HepG2 (cell line): Measurements from ENCODE around the gene NGFR. TPM values are rescaled to one million over a fixed set of nuclear protein-coding genes. Genes with fewer than 3 reads are reported as not detected.

Experiments used
- ATAC-seq: fragments of 200-7000 bp; cut with Tn5 transposase; 3 replicates; pipeline ENCODE4 v1.9.1; 2020; ENCODE audit warnings: mild to moderate bottlenecking, moderate library complexity
- BruUV-seq: library from RNA; stranded (reverse); fragments of 400-500 nt; replicated peaks from 2 replicates; lab custom pipeline; 2021; lab: Mats Ljungman, UMichigan
- CTCF ChIA-PET: fragments of 300-600 bp; formaldehyde crosslinking; extraction: SDS; loops from one replicate; lab custom pipeline; 2021; ENCODE audit warnings: low total read pairs, inconsistent platforms, low intra/inter-chr PET ratio; lab: Yijun Ruan, JAX
- POLR2A ChIA-PET: fragments of 350-600 bp; sonication (Branson Sonifier 250); formaldehyde crosslinking; loops from one replicate; lab custom pipeline; 2020; ENCODE audit warnings: antibody characterized with exemption, inconsistent platforms; lab: Yijun Ruan, JAX
- DNase-seq: peaks from one replicate; pipeline ENCODE4 v3.0.0-alpha.2; 2015; ENCODE audit warnings: low spot score
- FAIRE-seq: peaks from 3 replicates; lab custom pipeline; 2011; peaks lifted over from hg19 to GRCh38; lab: Jason Lieb, UNC
- H2AFZ ChIP-seq: one replicate; pipeline ENCODE4 v1.6.1; 2011; ENCODE audit warnings: low read length, inconsistent platforms
- H3K27ac ChIP-seq: fragments of 300-600 bp; 3 replicates; pipeline ENCODE4 v1.8.0; 2011; ENCODE audit warnings: mixed run types, mild to moderate bottlenecking, mixed read lengths, low read length, inconsistent platforms; ENCODE audit not compliant: insufficient read depth; ENCODE audit errors: extremely low read length
- H3K27me3 ChIP-seq, 2 experiments: fragments of 200-600 bp in 1 of 2; 2 replicates in 1 of 2; 3 replicates in 1 of 2; pipeline versions ENCODE4 v1.6.0 to v1.8.0; 2011; ENCODE audit warnings: low read length in 2 of 2, mild to moderate bottlenecking in 2 of 2, moderate library complexity in 2 of 2, inconsistent platforms in 1 of 2; ENCODE audit not compliant: insufficient read depth in 2 of 2, control insufficient read depth in 1 of 2
- H3K36me3 ChIP-seq, 2 experiments: fragments of 200-600 bp in 1 of 2; replicated peaks in 1 of 2; 2 replicates in 1 of 2; 3 replicates in 1 of 2; pipeline versions ENCODE4 v1.5.1 to v1.8.0; 2011; ENCODE audit warnings: low read length in 2 of 2, inconsistent platforms in 1 of 2; ENCODE audit not compliant: insufficient read depth in 2 of 2, control insufficient read depth in 1 of 2
- H3K4me1 ChIP-seq: 2 replicates; pipeline ENCODE4 v1.5.1; 2012; ENCODE audit warnings: low read length, inconsistent platforms; ENCODE audit not compliant: insufficient read depth
- H3K4me2 ChIP-seq: 2 replicates; pipeline ENCODE4 v1.6.0; 2011; ENCODE audit warnings: low read depth, low read length, inconsistent platforms
- H3K4me3 ChIP-seq, 3 experiments: fragments of 200-600 bp in 1 of 3; sonication (generic), shearing (Covaris generic) in 1 of 3; replicated peaks in 1 of 3; 2 replicates each; pipeline ENCODE4 v1.5.1; 2011 to 2016; ENCODE audit warnings: low read length in 3 of 3, inconsistent platforms in 2 of 3, low read depth in 2 of 3, mild to moderate bottlenecking in 2 of 3, control low read depth in 1 of 3, mixed read lengths in 1 of 3; ENCODE audit not compliant: insufficient read depth in 1 of 3
- H3K79me2 ChIP-seq: one replicate; pipeline ENCODE4 v1.6.1; 2011; ENCODE audit warnings: low read length, inconsistent platforms; ENCODE audit not compliant: insufficient read depth
- H3K9ac ChIP-seq: 2 replicates; pipeline ENCODE4 v1.6.0; 2011; ENCODE audit warnings: mild to moderate bottlenecking, low read depth, low read length, inconsistent platforms; ENCODE audit not compliant: insufficient read depth
- H3K9me3 ChIP-seq: 2 replicates; pipeline ENCODE4 v1.5.1; 2012; ENCODE audit warnings: mild to moderate bottlenecking, low read length
- H4K20me1 ChIP-seq: 2 replicates; pipeline ENCODE4 v1.6.0; 2011; ENCODE audit warnings: inconsistent platforms, mild to moderate bottlenecking, low read length, moderate library complexity; ENCODE audit not compliant: insufficient read depth
- HDAC2 ChIP-seq: sonication (generic); formaldehyde crosslinking; IDR thresholded peaks from 2 replicates; pipeline ENCODE4 v1.4.0; 2020; ENCODE audit warnings: missing genetic modification reagents
- MXD1 ChIP-seq: sonication (generic); formaldehyde crosslinking; IDR thresholded peaks from 2 replicates; pipeline ENCODE4 v1.4.0; 2020; ENCODE audit warnings: mild to moderate bottlenecking, missing genetic modification reagents
- REXO4 ChIP-seq: sonication (generic); formaldehyde crosslinking; IDR thresholded peaks from 2 replicates; pipeline ENCODE4 v1.8.0; 2022; ENCODE audit warnings: missing genetic modification reagents, mild to moderate bottlenecking, borderline replicate concordance
- RFX1 ChIP-seq: fragments of 450-650 bp; IDR thresholded peaks from 2 replicates; pipeline ENCODE4 v1.6.1; 2017
- SMARCC2 ChIP-seq: fragments of 450-650 bp; IDR thresholded peaks from 2 replicates; pipeline ENCODE4 v1.6.1; 2017; ENCODE audit warnings: antibody characterized with exemption, mild to moderate bottlenecking
- THAP8 ChIP-seq: sonication (generic); formaldehyde crosslinking; IDR thresholded peaks from 2 replicates; pipeline ENCODE4 v1.5.1; 2020; ENCODE audit warnings: missing genetic modification reagents, mild to moderate bottlenecking, borderline replicate concordance
- ZMYM3 ChIP-seq: sonication (generic); formaldehyde crosslinking; IDR thresholded peaks from 2 replicates; pipeline ENCODE4 v1.5.1; 2020; ENCODE audit warnings: mild to moderate bottlenecking, missing genetic modification reagents
- ZNF121 ChIP-seq: sonication (generic); formaldehyde crosslinking; IDR thresholded peaks from 2 replicates; pipeline ENCODE4 v1.5.0; 2020; ENCODE audit warnings: mild to moderate bottlenecking, missing genetic modification reagents
- ZNF235 ChIP-seq: sonication (generic); formaldehyde crosslinking; IDR thresholded peaks from 2 replicates; pipeline ENCODE4 v1.8.1; 2023; ENCODE audit warnings: mild to moderate bottlenecking, missing genetic modification reagents, borderline replicate concordance
- ZNF558 ChIP-seq: sonication (generic); formaldehyde crosslinking; IDR thresholded peaks from 2 replicates; pipeline ENCODE4 v1.9.0; 2022; ENCODE audit warnings: mild to moderate bottlenecking, missing genetic modification reagents, borderline replicate concordance
- ZNF580 ChIP-seq: IDR thresholded peaks from 2 replicates; pipeline ENCODE4 v1.6.1; 2016; ENCODE audit warnings: low read depth, borderline replicate concordance
- ZNF609 ChIP-seq: sonication (generic); formaldehyde crosslinking; IDR thresholded peaks from 2 replicates; pipeline ENCODE4 v1.4.0; 2020; ENCODE audit warnings: mild to moderate bottlenecking, missing genetic modification reagents, borderline replicate concordance
- ZNF768 ChIP-seq: sonication (generic); formaldehyde crosslinking; IDR thresholded peaks from 2 replicates; pipeline ENCODE4 v1.4.0; 2020; ENCODE audit warnings: missing genetic modification reagents
- ZNF891 ChIP-seq: sonication (generic); formaldehyde crosslinking; IDR thresholded peaks from 2 replicates; pipeline ENCODE4 v1.5.0; 2020; ENCODE audit warnings: mild to moderate bottlenecking, missing genetic modification reagents
- WGBS: methylation state at CpG from one replicate; pipeline ENCODE4 v1.1.6; 2017; ENCODE audit warnings: low lambda C conversion rate; 5-methylcytosine and 5-hydroxymethylcytosine counted together
- in situ Hi-C: cut with HindIII; loops from 2 replicates; pipeline ENCODE4 v1.10.0; 2017; ENCODE audit warnings: low pct_unique_long_range_greater_than_20kb; ENCODE audit not compliant: extremely low pct_ligation_motif_present
- intact Hi-C: fragments of 100-400 bp; cut with micrococcal nuclease; formaldehyde crosslinking; loops from one replicate; pipeline ENCODE4 v1.10.0; 2022; ENCODE audit not compliant: unreplicated experiment
- polyA plus RNA-seq, 8 experiments: library from polyadenylated mRNA; depleted of rRNA in 3 of 8; stranded (reverse) in 7 of 8; unstranded in 1 of 8; fragments of >200 nt; fragmentation: Illumina TruSeq in 4 of 8; extraction: Trizol in 4 of 8; gene quantifications; 2 replicates each; pipeline versions ENCODE4 v1.2.1 to v1.2.3, GENCODE V29; 2011 to 2016; ENCODE audit warnings: low read depth in 4 of 8, missing spikeins in 1 of 8, mixed read lengths in 1 of 8; ENCODE audit not compliant: insufficient read depth in 1 of 8
- total RNA-seq, 5 experiments: library from RNA; depleted of rRNA; stranded (reverse); fragments of >200 nt; fragmentation: Illumina TruSeq; extraction: Trizol; gene quantifications; 2 replicates each; pipeline ENCODE4 v1.2.3, GENCODE V29; 2016; ENCODE audit warnings: low read depth in 1 of 5

The NGFR gene
- total and polyA plus RNA-seq, 2 of the 13 experiments (the other 11 are each of a cell fraction or from before 2014, with no cell fraction given) = 1.1 to 1.8 TPM

- no TSS peak for BruUV-seq
- intact Hi-C loops = no loop called here
Measured at GRCh38 chr17:49504369-49504768, 9.3 kb downstream of the NGFR start.

GRCh38 chr17:49505854-49506253, 10.8 kb downstream of the NGFR start:
- CTCF ChIA-PET = no interaction called here
- H3K27ac ChIP-seq = no peak overlapping the region
- 56% methylated on average over 12 of the region's 14 CpGs for WGBS
- TF ChIP-seq ZNF609 (CRISPR knock-in tag) (no peak), MXD1 (no peak), HDAC2 (no peak), ZNF235 (CRISPR knock-in tag) (no peak), SMARCC2 (no peak), ZNF891 (CRISPR knock-in tag) (no peak), ZNF121 (CRISPR knock-in tag) (no peak), ZNF580 (CRISPR knock-in tag) (no peak), RFX1 (no peak), ZNF558 (CRISPR knock-in tag) (no peak)

More at GRCh38 chr17:49504369-49504768, 9.3 kb downstream of the NGFR start:
- H4K20me1 ChIP-seq = no peaks in the 10 kb centered on the region
- H3K27me3 ChIP-seq = peaks cover 2 to 63% of the 10 kb centered on the region in 2 experiments; a peak in 3 of 5 replicates
- no peaks in the 10 kb centered on the region for H3K9me3 ChIP-seq
- DNase-seq (no peak), FAIRE-seq (no peak), ATAC-seq (no peak)
- no peak overlapping the region for H2AFZ ChIP-seq
- H3K36me3 ChIP-seq = no peaks in the 10 kb centered on the region
- POLR2A ChIA-PET = no interaction called here
- no peaks in the 10 kb centered on the region for H3K79me2 ChIP-seq
- no peak overlapping the region for H3K4me3 ChIP-seq
- H3K27ac ChIP-seq = no peak overlapping the region
- 9% methylated on average over 4 of the region's 4 CpGs for WGBS
- TF ChIP-seq ZNF768 (CRISPR knock-in tag) (peak; percentile 69; the same call in 1 of the 2 replicates), THAP8 (CRISPR knock-in tag) (no peak), ZMYM3 (CRISPR knock-in tag) (0 out of 2 replicates have a peak, but pooled peaks have one; percentile 12), REXO4 (CRISPR knock-in tag) (no peak)
- no peak overlapping the region for H3K9ac ChIP-seq
- H3K4me1 ChIP-seq = peaks cover 39% of the 10 kb centered on the region
- CTCF ChIA-PET = no interaction called here
- in situ Hi-C loops = no loop called here
- no peak overlapping the region for H3K4me2 ChIP-seq

More at GRCh38 chr17:49505854-49506253, 10.8 kb downstream of the NGFR start:
- intact Hi-C loops = no loop called here
- POLR2A ChIA-PET = no interaction called here
- no peaks in the 10 kb centered on the region for H3K9me3 ChIP-seq
- no peak for FAIRE-seq
- H3K79me2 ChIP-seq = no peaks in the 10 kb centered on the region
- peaks cover 53% of the 10 kb centered on the region for H3K4me1 ChIP-seq
- H3K9ac ChIP-seq = no peak overlapping the region
- ATAC-seq = no peak
- no peak overlapping the region for H3K4me2 ChIP-seq
- no TSS peak for BruUV-seq
- no peak for DNase-seq
- in situ Hi-C loops = no loop called here
- no peak overlapping the region for H2AFZ ChIP-seq
- no peak overlapping the region for H3K4me3 ChIP-seq
- peaks cover 2 to 66% of the 10 kb centered on the region in 2 experiments; a peak in 4 of 5 replicates for H3K27me3 ChIP-seq
- H3K36me3 ChIP-seq = no peaks in the 10 kb centered on the region
- H4K20me1 ChIP-seq = no peaks in the 10 kb centered on the region
